ENCODE results near the gene RTTN. TPM values are rescaled to one million over a fixed set of nuclear protein-coding genes. Genes with fewer than 3 reads are reported as not detected.
"Not testable (repeated sequence)": the region's sequence is repeated elsewhere in the genome, so short reads cannot be mapped to it uniquely, and the experiment has no call there.

Gene RTTN, protein sequence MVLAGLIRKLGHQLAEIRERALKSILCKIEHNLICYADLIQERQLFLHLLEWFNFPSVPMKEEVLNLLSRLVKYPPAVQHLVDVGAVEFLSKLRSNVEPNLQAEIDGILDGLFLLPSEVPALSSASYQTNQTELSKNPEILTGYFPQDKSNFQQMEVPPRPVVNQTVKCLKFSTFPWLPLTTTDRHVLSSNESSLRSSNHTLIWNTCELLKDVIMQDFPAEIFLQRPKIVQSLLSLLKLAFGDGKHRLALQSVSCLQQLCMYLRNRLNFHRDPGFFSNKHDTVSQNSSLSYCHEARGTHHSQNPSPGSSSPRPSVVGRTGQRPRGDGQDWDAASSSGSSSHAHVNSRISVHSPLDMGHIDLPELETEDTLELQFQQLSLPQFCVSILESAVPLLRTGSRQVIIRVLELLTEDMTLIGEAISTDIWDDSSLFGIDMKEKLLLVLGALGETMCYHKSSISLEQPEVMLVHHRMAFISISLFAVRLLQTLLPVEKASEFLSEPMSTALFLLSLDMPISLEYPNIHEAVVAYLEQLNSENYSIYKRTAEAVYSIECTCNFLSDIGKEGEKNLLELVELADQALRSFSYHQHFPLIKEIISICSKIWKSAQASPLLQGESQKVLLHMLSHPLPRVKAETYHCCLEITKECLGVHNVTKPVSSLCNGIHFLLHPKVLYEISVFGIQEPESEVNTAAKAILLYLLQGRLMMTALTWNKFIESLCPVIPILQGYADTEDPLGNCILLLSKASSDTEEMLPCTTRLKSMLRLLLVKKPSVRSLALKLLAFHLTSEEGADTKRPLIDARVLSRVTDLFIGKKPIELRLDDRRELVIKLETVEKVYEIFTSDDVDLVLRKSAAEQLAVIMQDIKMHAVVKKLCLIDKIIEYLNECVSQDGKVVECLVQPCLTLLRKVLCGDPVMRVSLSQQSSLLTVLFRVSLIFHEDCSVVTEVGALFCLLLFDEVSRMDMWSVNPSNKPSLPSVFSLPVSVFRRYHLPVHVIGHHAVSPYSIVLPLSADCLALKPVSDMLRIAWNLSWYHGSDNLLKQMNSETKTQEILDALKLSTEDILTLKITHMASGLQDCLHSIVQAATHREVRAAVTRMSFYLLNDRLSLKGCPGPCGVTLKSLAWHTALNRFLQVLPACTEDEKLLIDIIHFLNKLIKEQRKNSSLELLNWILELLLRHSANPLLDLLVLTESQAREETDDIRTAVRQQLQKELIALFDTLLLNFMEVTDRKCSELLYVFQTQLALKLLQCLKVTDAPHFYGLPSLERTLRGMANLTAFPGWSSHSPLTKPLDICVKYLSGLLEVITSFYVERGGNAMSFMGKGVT (N-terminal part only)
- total RNA-seq (10 to 100 TPM; 23.9 to 26.7 TPM), total RNA-seq (51.2 to 51.6 reads per million in 2 donors)

DNA sequence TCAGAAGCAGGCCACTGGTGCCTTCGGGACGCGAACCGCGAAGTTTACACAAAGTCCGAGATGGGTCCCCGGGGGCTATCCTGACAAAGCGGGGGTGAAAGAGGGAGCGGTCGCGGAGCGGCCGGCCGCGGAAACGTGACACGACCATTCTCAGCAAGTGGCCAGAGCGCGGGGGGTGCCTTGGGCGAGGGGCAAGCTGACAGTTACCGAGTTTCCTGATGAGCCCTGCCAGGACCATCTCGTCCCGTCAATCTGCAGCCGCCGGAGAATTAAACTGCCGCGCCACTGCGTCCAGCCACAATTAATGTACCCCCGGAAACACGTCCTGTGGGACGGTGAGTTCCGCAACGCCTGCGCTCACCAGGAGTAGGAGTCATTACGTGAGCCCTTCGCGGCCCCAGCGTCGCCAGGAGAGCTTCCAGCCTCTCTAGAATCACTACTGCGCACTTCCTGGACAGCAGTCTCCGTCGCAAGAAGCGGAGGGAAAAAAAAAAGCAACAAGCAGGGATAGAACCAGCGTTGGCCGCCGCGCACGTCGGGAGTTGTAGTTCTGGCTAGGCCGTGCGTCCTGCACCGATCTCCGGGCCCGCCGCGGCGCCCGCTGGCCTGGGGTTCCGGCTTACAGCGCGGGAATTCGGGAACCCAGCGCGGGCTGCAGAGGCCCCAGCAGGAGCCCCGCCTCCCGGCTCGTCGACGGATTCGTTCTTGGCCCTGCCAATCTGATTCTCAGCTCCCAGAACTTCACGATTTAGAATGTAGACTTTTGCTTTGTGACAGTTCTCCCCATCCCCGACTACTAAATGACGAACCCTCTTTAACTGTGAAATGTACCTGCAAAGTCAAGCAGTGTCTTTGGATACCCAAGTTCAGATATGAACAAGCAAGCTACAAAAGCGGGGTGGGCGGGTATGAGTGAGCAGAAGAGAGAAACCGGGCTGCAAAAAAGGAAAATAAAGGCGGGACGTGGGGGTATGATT is at the start of gene RTTN:
RTTN (minus strand) TSS at position 267 of the 977 bp plus-strand sequence; CDS start at position 238, 29 bp downstream.
- no peaks in the 10 kb centered on the region for H3K27me3 Mint-ChIP-seq
- peaks cover 13% of the 10 kb centered on the region for H3K4me1 Mint-ChIP-seq
- H3K36me3 Mint-ChIP-seq (ENCODE audit: low read depth): no peaks in the 10 kb centered on the region
- H3K4me3 Mint-ChIP-seq: peak within 1 kb of the TSS; percentile 96
- no peaks in the 10 kb centered on the region for H3K9me3 ChIP-seq (ENCODE audit: control insufficient read depth, low read length, poor library complexity, severe bottlenecking)
- H3K27ac Mint-ChIP-seq: peak within 1 kb of the TSS; percentile 95
- DNase-seq: peak; percentile 81 to 90 (median 85)
- ATAC-seq: peak; percentile 95

DNA sequence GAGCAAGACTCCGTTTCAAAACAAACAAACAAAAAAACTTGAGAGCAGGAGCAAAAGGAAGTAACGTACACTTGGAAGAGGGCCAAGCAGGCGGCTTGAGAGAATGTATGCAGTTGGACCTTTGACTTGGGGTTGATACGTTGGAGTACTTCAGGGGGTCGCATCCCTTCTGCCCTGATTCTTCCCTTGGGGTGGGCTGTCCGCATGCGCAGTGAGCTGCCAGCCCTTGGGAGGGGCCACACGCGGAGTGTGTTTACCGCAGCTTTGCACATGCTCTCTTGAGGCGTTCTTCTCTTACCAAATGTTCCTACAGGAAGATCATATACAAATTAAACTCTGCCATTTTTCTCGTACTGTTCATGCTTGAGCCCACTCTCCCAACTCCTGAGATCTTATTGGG is 45.3 kb upstream of the RTTN start:
- H3K4me1 Mint-ChIP-seq: no peaks in the 10 kb centered on the region
- H3K4me3 Mint-ChIP-seq: no peak overlapping the region
- no peaks in the 10 kb centered on the region for H3K27me3 Mint-ChIP-seq
- no peaks in the 10 kb centered on the region for H3K9me3 ChIP-seq (ENCODE audit: control insufficient read depth, low read length, poor library complexity, severe bottlenecking)
- DNase-seq (no peak), ATAC-seq (no peak)
- H3K27ac Mint-ChIP-seq: no peak overlapping the region
- H3K36me3 Mint-ChIP-seq (ENCODE audit: low read depth): no peaks in the 10 kb centered on the region

DNA sequence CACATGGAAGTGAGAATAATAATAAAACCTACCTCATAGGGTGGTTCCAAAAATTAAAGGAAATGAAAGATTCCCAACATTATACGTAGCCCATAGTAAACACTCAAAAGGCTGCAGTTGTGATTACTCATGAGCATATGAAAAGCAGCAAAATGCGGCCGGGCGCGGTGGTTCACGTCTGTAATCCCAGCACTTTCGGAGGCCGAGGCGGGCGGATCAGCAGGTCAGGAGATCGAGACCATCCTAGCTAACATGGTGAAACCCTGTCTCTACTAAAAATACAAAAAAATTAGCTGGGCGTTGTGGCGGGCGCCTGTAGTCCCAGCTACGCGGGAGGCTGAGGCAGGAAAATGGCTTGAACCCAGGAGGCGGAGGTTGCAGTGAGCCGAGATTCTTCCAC is 44.4 kb upstream of the RTTN start:
- H3K4me1 Mint-ChIP-seq; H3K9me3 ChIP-seq (ENCODE audit: control insufficient read depth, low read length, poor library complexity, severe bottlenecking); H3K27ac Mint-ChIP-seq; ATAC-seq; H3K4me3 Mint-ChIP-seq; DNase-seq; H3K36me3 Mint-ChIP-seq (ENCODE audit: low read depth); H3K27me3 Mint-ChIP-seq: not testable (repeated sequence)

DNA sequence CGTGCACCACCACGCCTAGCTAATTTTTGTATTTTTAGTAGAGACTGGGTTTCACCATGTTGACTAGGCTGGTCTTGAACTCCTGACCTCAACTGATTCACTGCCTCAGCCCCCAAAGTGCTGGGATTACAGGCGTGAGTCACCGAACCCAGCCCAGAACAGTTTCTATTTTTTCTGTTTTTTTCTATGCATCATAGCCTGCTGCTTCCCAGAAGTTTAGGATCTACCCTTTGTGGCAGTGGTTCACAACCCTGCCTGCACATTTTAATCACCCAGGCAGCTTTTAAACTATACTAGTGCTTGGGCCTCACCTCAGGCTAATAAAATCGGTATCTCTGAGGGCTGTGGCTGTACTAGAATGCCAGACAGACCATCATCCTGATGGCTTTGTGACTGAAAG is 43.6 kb upstream of the RTTN start:
- no peak for DNase-seq
- ATAC-seq: no peak
- H3K36me3 Mint-ChIP-seq (ENCODE audit: low read depth): no peaks in the 10 kb centered on the region
- H3K27ac Mint-ChIP-seq: no peak overlapping the region
- H3K27me3 Mint-ChIP-seq: no peaks in the 10 kb centered on the region
- no peak overlapping the region for H3K4me3 Mint-ChIP-seq
- no peaks in the 10 kb centered on the region for H3K9me3 ChIP-seq (ENCODE audit: control insufficient read depth, low read length, poor library complexity, severe bottlenecking)
- H3K4me1 Mint-ChIP-seq: no peaks in the 10 kb centered on the region

DNA sequence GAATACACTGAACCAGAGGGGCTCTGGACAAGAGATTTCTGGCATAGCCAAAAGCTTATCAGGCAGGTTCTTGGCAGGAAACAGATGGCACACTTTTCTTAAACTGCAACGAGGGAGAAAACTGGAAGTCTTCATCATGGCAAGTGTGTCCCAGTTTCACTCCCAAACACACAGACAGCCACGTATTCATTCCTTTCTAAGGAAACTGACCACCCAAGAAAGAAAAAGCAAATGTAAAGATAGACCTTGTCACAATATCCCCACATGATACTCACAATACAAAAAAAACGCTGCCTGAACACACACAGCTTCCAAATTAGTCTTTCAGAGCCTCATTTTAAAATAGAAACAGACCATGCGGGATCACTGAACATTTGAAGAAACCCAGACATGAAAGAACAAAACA is 40.6 kb upstream of the RTTN start:
- H3K9me3 ChIP-seq (ENCODE audit: control insufficient read depth, low read length, poor library complexity, severe bottlenecking): no peaks in the 10 kb centered on the region
- Mint-ChIP-seq H3K27ac (no peak overlapping the region), H3K27me3 (no peaks in the 10 kb centered on the region), H3K36me3 (ENCODE audit: low read depth) (no peaks in the 10 kb centered on the region), H3K4me1 (no peaks in the 10 kb centered on the region), H3K4me3 (no peak overlapping the region)
- ATAC-seq (no peak), DNase-seq (no peak)

DNA sequence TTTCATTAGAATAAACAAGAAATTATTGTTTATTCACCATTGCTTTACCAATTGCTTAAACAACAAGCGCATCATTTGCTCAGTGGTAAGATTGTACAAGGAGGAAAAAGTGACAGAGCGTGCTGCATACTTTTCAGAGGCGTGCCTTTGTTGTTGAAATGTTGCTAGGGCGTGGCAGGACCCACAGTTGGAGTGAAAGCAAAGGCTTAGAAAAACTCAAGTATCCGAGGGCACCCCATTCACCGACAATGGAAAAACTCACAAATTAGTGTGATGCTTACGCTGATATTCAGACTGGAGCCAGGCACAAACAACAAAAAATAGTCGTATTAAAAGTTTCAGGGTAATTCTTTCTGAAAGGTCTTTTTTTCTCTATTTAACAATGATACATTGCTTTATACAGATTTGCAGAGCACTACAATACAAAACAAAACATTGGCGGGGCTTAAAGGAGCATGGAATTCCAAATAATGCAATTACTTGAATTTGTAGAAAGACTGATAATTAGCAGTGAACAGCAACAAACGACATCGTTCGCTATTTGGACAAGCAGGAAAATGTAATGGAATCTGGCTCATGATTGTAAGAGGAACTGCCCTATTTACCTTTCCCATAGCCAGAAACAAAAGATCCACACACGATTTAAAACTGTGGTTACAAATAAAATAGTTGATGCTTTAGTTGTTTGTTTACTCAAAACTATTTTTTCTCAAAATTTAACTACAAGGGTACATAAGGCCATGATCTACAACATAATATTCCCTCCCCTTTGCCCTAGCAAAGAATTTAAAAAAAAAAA is 37.8 kb upstream of the RTTN start:
- no peak for DNase-seq
- H3K27me3 Mint-ChIP-seq: peaks cover 10% of the 10 kb centered on the region
- H3K36me3 Mint-ChIP-seq (ENCODE audit: low read depth): no peaks in the 10 kb centered on the region
- no peak overlapping the region for H3K4me3 Mint-ChIP-seq
- no peak for ATAC-seq
- no peaks in the 10 kb centered on the region for H3K4me1 Mint-ChIP-seq
- no peaks in the 10 kb centered on the region for H3K9me3 ChIP-seq (ENCODE audit: control insufficient read depth, low read length, poor library complexity, severe bottlenecking)
- no peak overlapping the region for H3K27ac Mint-ChIP-seq

DNA sequence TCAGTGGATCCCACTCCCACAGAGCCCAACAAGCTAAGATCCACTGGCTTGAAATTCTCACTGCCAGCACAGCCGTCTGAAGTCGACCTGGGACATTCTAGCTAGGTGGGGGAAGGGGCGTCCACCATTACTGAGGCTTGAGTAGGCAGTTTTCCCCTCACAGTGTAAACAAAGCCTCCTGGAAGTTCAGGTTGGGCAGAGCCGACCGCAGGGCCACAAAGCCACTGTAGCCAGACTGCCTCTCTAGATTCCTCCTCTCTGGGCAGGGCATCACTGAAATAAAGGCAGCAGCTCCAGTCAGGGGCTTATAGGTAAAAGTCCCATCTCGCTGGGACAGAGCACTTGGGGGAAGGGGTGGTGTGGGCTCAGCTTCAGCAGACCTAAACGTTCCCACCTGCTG is 31.4 kb upstream of the RTTN start:
- H3K4me3 Mint-ChIP-seq; ATAC-seq; H3K27ac Mint-ChIP-seq; H3K4me1 Mint-ChIP-seq; H3K36me3 Mint-ChIP-seq (ENCODE audit: low read depth); DNase-seq; H3K9me3 ChIP-seq (ENCODE audit: control insufficient read depth, low read length, poor library complexity, severe bottlenecking): not testable (repeated sequence)
- peaks cover 50% of the 10 kb centered on the region for H3K27me3 Mint-ChIP-seq

DNA sequence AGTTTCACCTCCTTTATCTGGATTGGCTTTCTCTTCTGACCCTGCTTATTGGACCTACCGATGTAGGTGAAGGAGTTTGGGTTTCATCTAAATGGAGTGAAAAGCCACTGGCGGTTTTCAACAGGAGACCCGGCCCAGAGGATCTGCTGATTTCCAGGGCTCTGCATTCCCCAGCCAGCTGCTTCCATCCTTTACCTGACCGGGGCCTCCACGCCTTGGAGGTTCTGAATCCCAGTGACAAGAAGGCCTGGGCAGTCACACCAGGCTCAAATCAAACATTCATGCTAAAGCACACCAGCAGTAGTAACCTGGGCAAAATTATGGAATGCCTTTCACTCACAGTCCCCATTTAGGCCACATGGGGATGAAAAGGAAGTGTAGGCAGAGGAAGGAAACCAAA is 30.0 kb upstream of the RTTN start:
- no peak for DNase-seq
- Mint-ChIP-seq H3K27ac (no peak overlapping the region), H3K4me1 (no peaks in the 10 kb centered on the region), H3K4me3 (no peak overlapping the region), H3K36me3 (ENCODE audit: low read depth) (no peaks in the 10 kb centered on the region), H3K27me3 (peaks cover 64% of the 10 kb centered on the region)
- no peak for ATAC-seq
- H3K9me3 ChIP-seq (ENCODE audit: control insufficient read depth, low read length, poor library complexity, severe bottlenecking): no peaks in the 10 kb centered on the region

DNA sequence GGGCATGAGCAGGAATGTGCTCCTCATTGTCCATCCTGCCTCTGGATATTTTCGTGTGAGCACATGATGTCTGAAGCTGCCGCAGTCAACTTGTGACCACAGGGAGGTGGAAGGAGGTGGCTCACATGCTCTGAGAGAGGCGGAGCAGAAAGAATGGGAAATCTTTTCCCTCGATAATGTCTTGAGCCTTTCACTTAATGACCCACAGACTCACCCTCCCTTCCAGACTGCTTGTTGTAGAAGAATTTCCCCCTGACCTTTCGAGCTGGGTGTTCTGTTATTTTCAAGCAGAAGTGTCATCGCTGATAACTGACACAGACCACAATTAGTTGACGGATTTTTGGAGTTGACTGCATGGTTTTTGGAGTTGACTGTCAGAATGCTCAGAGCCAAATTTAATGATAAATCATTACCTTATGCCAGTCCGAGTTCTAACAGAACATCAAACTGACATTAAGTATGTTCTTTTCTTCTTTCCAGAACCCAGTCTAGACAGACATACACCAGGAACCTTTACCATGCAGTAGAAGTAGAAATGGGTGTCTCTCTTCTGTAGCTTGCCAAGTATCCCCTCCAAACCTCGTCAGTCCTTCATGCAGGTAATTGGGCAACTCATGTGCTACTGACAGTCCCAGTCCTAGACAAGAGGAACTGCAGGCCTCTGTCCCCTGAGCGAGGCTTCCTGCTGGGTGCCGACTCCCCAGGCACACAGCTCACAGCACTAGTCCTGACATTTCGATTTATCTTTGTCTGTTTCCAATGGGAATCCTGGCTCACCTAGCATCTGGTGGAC is 29.4 kb upstream of the RTTN start:
- peaks cover 62% of the 10 kb centered on the region for H3K27me3 Mint-ChIP-seq
- ATAC-seq: no peak

DNA sequence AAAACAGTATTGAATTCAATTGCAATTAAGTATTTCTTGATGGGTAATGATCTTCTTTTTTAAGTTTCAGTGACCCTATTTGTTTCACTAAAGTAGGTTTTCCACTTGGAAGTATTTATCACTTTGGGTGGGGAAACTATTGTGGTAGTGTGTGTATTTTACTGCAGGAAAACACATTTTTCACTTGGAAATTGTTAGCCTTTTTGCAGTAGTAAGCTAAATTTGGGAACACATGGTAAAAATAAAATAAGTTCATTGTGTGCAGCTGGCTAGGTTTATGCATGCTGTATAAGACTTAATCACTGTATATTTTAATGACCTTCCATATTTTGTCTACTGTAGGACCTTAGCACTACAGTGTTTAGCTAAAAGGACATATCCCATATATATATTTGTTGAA is 28.5 kb upstream of the RTTN start:
- H3K4me1 Mint-ChIP-seq: no peaks in the 10 kb centered on the region
- peaks cover 62% of the 10 kb centered on the region for H3K27me3 Mint-ChIP-seq

More for the DNA sequence above, 29.4 kb upstream of the RTTN start:
- no peaks in the 10 kb centered on the region for H3K9me3 ChIP-seq (ENCODE audit: control insufficient read depth, low read length, poor library complexity, severe bottlenecking)
- Mint-ChIP-seq H3K4me1 (no peaks in the 10 kb centered on the region), H3K4me3 (no peak overlapping the region), H3K27ac (no peak overlapping the region), H3K36me3 (ENCODE audit: low read depth) (no peaks in the 10 kb centered on the region)
- DNase-seq: no peak

DNA sequence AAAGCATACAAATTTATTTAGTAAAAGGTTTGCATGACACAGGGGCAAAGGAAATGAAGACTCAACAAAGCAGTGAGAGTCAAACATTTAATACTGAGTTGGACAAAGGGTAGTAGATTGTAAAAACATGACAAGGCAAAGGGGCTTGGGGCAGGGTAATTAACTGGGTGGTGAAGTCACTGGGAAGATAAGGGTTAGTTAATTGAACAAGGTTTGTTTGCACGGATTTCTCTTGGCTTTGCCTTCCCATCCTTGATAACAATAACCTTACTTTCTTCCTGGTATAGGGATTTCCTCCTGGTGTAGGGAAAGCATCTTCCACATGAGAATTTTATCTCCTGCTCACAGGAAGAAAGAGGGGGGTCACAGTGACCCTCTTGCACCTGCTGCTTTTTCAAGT is 26.8 kb upstream of the RTTN start:
- no peaks in the 10 kb centered on the region for H3K9me3 ChIP-seq (ENCODE audit: control insufficient read depth, low read length, poor library complexity, severe bottlenecking)
- Mint-ChIP-seq H3K27ac (no peak overlapping the region), H3K36me3 (ENCODE audit: low read depth) (no peaks in the 10 kb centered on the region), H3K27me3 (peaks cover 51% of the 10 kb centered on the region), H3K4me1 (no peaks in the 10 kb centered on the region), H3K4me3 (no peak overlapping the region)
- DNase-seq: no peak
- no peak for ATAC-seq

More for the DNA sequence above, 28.5 kb upstream of the RTTN start:
- Mint-ChIP-seq H3K36me3 (ENCODE audit: low read depth) (no peaks in the 10 kb centered on the region), H3K27ac (no peak overlapping the region), H3K4me3 (no peak overlapping the region)
- no peak for ATAC-seq
- DNase-seq: no peak
- H3K9me3 ChIP-seq (ENCODE audit: control insufficient read depth, low read length, poor library complexity, severe bottlenecking): no peaks in the 10 kb centered on the region

All from T-helper 17 cell (primary cell).